HG03558 (cell line): ENCODE results near the gene F7.

Experiments used
- ATAC-seq: cut with Tn5 transposase; IDR thresholded peaks from one replicate; pipeline ENCODE4 v1.9.1; 2021; ENCODE audit warnings: moderate number of reproducible peaks; ENCODE audit not compliant: unreplicated experiment; ENCODE audit errors: extremely low read depth

The F7 gene

GRCh38 chr13:113166266-113166665 is 60.7 kb downstream of the F7 start:
- no peak for ATAC-seq

DNA sequence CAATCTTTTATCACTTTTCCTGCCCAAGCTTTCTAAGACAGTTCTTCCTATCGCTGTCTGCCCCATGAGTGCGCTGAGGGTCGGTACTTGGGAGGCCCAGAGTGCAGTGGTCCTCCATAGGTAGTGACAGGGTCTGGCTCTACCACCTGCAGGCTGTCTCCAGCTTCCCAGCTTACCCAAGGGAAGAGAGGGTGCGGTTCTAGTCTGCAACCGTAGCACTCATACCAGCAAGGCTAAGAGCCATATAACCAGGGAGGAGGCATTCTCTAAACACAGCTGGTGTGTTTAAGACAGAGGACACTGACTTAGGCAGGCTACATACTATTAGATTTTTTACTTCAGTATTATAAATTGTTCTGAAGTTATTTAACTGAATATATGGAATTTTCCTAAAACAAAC is 61.1 kb downstream of the F7 start:
- ATAC-seq, result no peak

- ATAC-seq, result no peak
Measured at GRCh38 chr13:113167155-113167554, 61.6 kb downstream of the F7 start.

GRCh38 chr13:113167575-113167974 is 62.0 kb downstream of the F7 start:
- no peak for ATAC-seq

- no peak for ATAC-seq
Measured at GRCh38 chr13:113168211-113168610, 62.6 kb downstream of the F7 start.

- no peak for ATAC-seq
Measured at GRCh38 chr13:113169277-113170272, 64.0 kb downstream of the F7 start.
